Kidney epithelial cell (primary cell): ENCODE data around the gene HTRA3. TPM values are rescaled to one million over a fixed set of nuclear protein-coding genes. Genes with fewer than 3 reads are reported as not detected.

Experiments used
- DNase-seq: peaks from one replicate; pipeline ENCODE4 v3.0.0-alpha.2; 2010; ENCODE audit warnings: low read depth
- H3K27me3 ChIP-seq: 2 replicates; pipeline ENCODE4 v1.6.0; 2011; ENCODE audit warnings: low read length; ENCODE audit not compliant: control insufficient read depth, insufficient read depth
- H3K36me3 ChIP-seq: 2 replicates; pipeline ENCODE4 v1.5.1; 2011; ENCODE audit warnings: low read length; ENCODE audit not compliant: control insufficient read depth, insufficient read depth
- H3K4me3 ChIP-seq: 2 replicates; pipeline ENCODE4 v1.5.1; 2011; ENCODE audit warnings: low read depth, mild to moderate bottlenecking, control low read depth, low read length
- CTCF ChIP-seq: IDR thresholded peaks from 2 replicates; pipeline ENCODE4 v1.5.1; 2011; ENCODE audit warnings: mild to moderate bottlenecking, moderate library complexity, low read length, control low read depth, inconsistent platforms; ENCODE audit not compliant: insufficient read depth, poor library complexity, severe bottlenecking
- total RNA-seq: library from RNA; depleted of rRNA; stranded (reverse); fragments of >200 nt; gene quantifications from 2 replicates; pipeline ENCODE4 v1.2.3, GENCODE V29; 2015

The HTRA3 gene
- total RNA-seq, 1 donor from 2014 or later, result 4.7 TPM

- Histone ChIP-seq H3K4me3 (no peak overlapping the region), H3K36me3 (peaks cover 2% of the 10 kb centered on the region), H3K27me3 (no peaks in the 10 kb centered on the region)
- DNase-seq, result no peak
- no peak for TF ChIP-seq CTCF
These were observed 36.8 kb upstream of the HTRA3 start for GRCh38 chr4:8232748-8233147.

GRCh38 chr4:8233672-8234484, 35.7 kb upstream of the HTRA3 start:
- no peak for DNase-seq
- H3K4me3 ChIP-seq, result no peak overlapping the region
- H3K36me3 ChIP-seq, result peaks cover 2% of the 10 kb centered on the region
- no peaks in the 10 kb centered on the region for H3K27me3 ChIP-seq
- no peak for TF ChIP-seq CTCF

- no peak for DNase-seq
- TF ChIP-seq CTCF, result no peak
- H3K4me3 ChIP-seq, result no peak overlapping the region
- peaks cover 2% of the 10 kb centered on the region for H3K36me3 ChIP-seq
- no peaks in the 10 kb centered on the region for H3K27me3 ChIP-seq
These were observed 34.8 kb upstream of the HTRA3 start for GRCh38 chr4:8234715-8235114.

- Histone ChIP-seq H3K36me3 (peaks cover 2% of the 10 kb centered on the region), H3K27me3 (no peaks in the 10 kb centered on the region), H3K4me3 (no peak overlapping the region)
- no peak for TF ChIP-seq CTCF
- DNase-seq, result no peak
These were observed 34.3 kb upstream of the HTRA3 start for GRCh38 chr4:8235224-8235623.

GRCh38 chr4:8235686-8236085, 33.9 kb upstream of the HTRA3 start:
- Histone ChIP-seq H3K4me3 (no peak overlapping the region), H3K27me3 (no peaks in the 10 kb centered on the region), H3K36me3 (peaks cover 2% of the 10 kb centered on the region)
- DNase-seq, result no peak
- no peak for TF ChIP-seq CTCF

GRCh38 chr4:8236106-8236919, 33.2 kb upstream of the HTRA3 start:
- no peak for TF ChIP-seq CTCF
- Histone ChIP-seq H3K4me3 (no peak overlapping the region), H3K36me3 (peaks cover 2% of the 10 kb centered on the region), H3K27me3 (no peaks in the 10 kb centered on the region)
- no peak for DNase-seq
